ENCODE results near the gene PLOD3. TPM values are rescaled to one million over a fixed set of nuclear protein-coding genes. Genes with fewer than 3 reads are reported as not detected.
A peak's percentile ranks its signal among the peaks of the same experiment; 100 is the strongest.

Gene PLOD3
- total and polyA plus RNA-seq, 2 of the 8 experiments (the other 6 are each of a cell fraction or from before 2014, with no cell fraction given) = 28.4 to 47.2 TPM

- WGBS, 2 experiments (ENCODE audit: extremely low coverage in 1 of 2, insufficient coverage in 1 of 2, insufficient read length in 1 of 2, insufficient replicate concordance in 2 of 2, low coverage in 1 of 2, low lambda C conversion rate in 2 of 2, missing lambda C conversion rate in 1 of 2) = 3% methylated on average over 45 of the region's 45 CpGs; no CpG with 5 or more reads in 1 of the 2 experiments
- H2AFZ ChIP-seq (ENCODE audit: low read length) = peak within 1 kb of the TSS; percentile 63; the same call in 1 of the 2 replicates
- TF ChIP-seq RBBP5 (IDR thresholded peaks at IDR 0.05; ENCODE audit: borderline replicate concordance, low read depth, low read length) = 0 out of 2 replicates have a peak, but pooled peaks have one; percentile 8
- peak; percentile 72 for TF ChIP-seq ASH2L (IDR thresholded peaks at IDR 0.05; ENCODE audit: low read length)
- peak; percentile 36 for TF ChIP-seq CREB1 (IDR thresholded peaks at IDR 0.05)
- no peak for TF ChIP-seq RFX5 (IDR thresholded peaks at IDR 0.05; ENCODE audit: borderline replicate concordance, low read depth, low read length)
- TF ChIP-seq TCF12 (IDR thresholded peaks at IDR 0.05; ENCODE audit: low read depth, low read length) = 0 out of 2 replicates have a peak, but pooled peaks have one; percentile 51
- TF ChIP-seq TBP (IDR thresholded peaks at IDR 0.05; ENCODE audit: low read depth, low read length) = peak; percentile 17; the same call in 1 of the 2 replicates
- TF ChIP-seq HDAC2 (IDR thresholded peaks at IDR 0.05; ENCODE audit: borderline replicate concordance in 1 of 2, low read depth in 2 of 2, low read length in 2 of 2) = peak in 1 of 2 experiments; percentile 98; a peak in 2 of 4 replicates
- TF ChIP-seq KDM4A (IDR thresholded peaks at IDR 0.05; ENCODE audit: low read depth, low read length, severe bottlenecking) = peak; percentile 69
- TF ChIP-seq GABPA (IDR thresholded peaks at IDR 0.05; ENCODE audit: borderline replicate concordance, insufficient read depth, low read length) = peak; percentile 88
Measured at GRCh38 chr7:101244375-101245146, 27.2 kb upstream of the PLOD3 start, which contains the start of gene FIS1. FIS1 (minus strand) TSS chr7:101245081; CDS start chr7:101245004, 77 bp downstream.

More at GRCh38 chr7:101244375-101245146, 27.2 kb upstream of the PLOD3 start, which contains the start of gene FIS1:
- Histone ChIP-seq H3K4me3 (ENCODE audit: extremely low read depth in 1 of 4, insufficient read depth in 2 of 4, low read depth in 3 of 4, low read length in 4 of 4) (peak within 1 kb of the TSS; percentile 80 to 99 (median 98)), H3K14ac (ENCODE audit: insufficient read length) (no peak within 1 kb of the TSS), H3K18ac (ENCODE audit: extremely low read depth, low read length) (peak within 1 kb of the TSS; percentile 99), H3K79me2 (ENCODE audit: control insufficient read depth in 1 of 2, insufficient read depth in 2 of 2, low read length in 2 of 2) (peaks cover 0 to 39% of the 10 kb centered on the region in 2 experiments; a peak in 1 of 4 replicates), H3K27ac (ENCODE audit: low read depth, low read length) (peak within 1 kb of the TSS; percentile 61; the same call in 1 of the 2 replicates), H2BK15ac (ENCODE audit: low read length) (0 out of 2 replicates have a peak within 1 kb of the TSS, but pooled peaks have one; percentile 95), H3K4ac (replicated peaks; ENCODE audit: insufficient read length, low read depth, low read length) (peak within 1 kb of the TSS; percentile 40), H3K9me3 (ENCODE audit: insufficient read depth in 2 of 2, low read depth in 1 of 2, low read length in 1 of 2) (no peaks in the 10 kb centered on the region), H3K27me3 (replicated peaks in 1 of 4; ENCODE audit: control insufficient read depth in 3 of 4, extremely low read depth in 1 of 4, insufficient read depth in 3 of 4, low read length in 3 of 4) (no peaks in the 10 kb centered on the region), H3K9ac (replicated peaks in 1 of 4; ENCODE audit: extremely low read depth in 1 of 4, low read depth in 3 of 4, low read length in 3 of 4) (peak within 1 kb of the TSS in 3 of 4 experiments; percentile 57 to 63 (median 63); a peak in 6 of 7 replicates), H2BK120ac (replicated peaks; ENCODE audit: low read depth, low read length) (no peak within 1 kb of the TSS), H4K20me1 (replicated peaks in 1 of 2; ENCODE audit: control insufficient read depth in 1 of 2, insufficient read depth in 2 of 2, low read length in 2 of 2) (peaks cover 0 to 5% of the 10 kb centered on the region in 2 experiments), H3K4me1 (replicated peaks in 1 of 4; ENCODE audit: control insufficient read depth in 3 of 4, insufficient read depth in 4 of 4, low read length in 3 of 4) (peaks cover 0 to 6% (median 3%) of the 10 kb centered on the region in 4 experiments; a peak in 5 of 7 replicates), H3K79me1 (ENCODE audit: low read depth, low read length) (peaks cover 10% of the 10 kb centered on the region), H4K91ac (replicated peaks; ENCODE audit: insufficient read length, low read length) (peak within 1 kb of the TSS; percentile 31), H2BK5ac (ENCODE audit: low read depth, low read length) (peak within 1 kb of the TSS; percentile 97), H2BK12ac (ENCODE audit: low read depth, low read length) (peak within 1 kb of the TSS; percentile 44; the same call in 1 of the 2 replicates), H4K5ac (ENCODE audit: insufficient read length, low read depth, low read length) (peak within 1 kb of the TSS; percentile 97), H2BK20ac (ENCODE audit: low read length) (no peak within 1 kb of the TSS), H2AK5ac (ENCODE audit: low read depth, low read length) (no peak within 1 kb of the TSS; the same call in 1 of the 2 replicates), H4K8ac (ENCODE audit: extremely low read depth, insufficient read depth, low read length) (peak within 1 kb of the TSS; percentile 88), H3K56ac (replicated peaks; ENCODE audit: insufficient read length, low read depth, low read length) (peak within 1 kb of the TSS; percentile 52), H3K23me2 (ENCODE audit: low read depth, low read length) (peaks cover 9% of the 10 kb centered on the region), H3K23ac (ENCODE audit: insufficient read length) (no peak within 1 kb of the TSS), H3K4me2 (ENCODE audit: insufficient read depth in 1 of 2, low read depth in 2 of 2, low read length in 2 of 2) (peak within 1 kb of the TSS; percentile 65 to 99), H3K36me3 (ENCODE audit: control insufficient read depth in 2 of 4, insufficient read depth in 4 of 4, low read length in 3 of 4) (peaks cover 0 to 4% (median 0%) of the 10 kb centered on the region in 4 experiments; a peak in 2 of 8 replicates)
- POLR2A ChIA-PET (ENCODE audit: partially characterized antibody) = interaction anchor here (0.7 to 4.0 kb wide), 21 partner anchors 7 to 330 kb away, joined by 3 to 28 read pairs (median 4); partner anchors contain the start of genes AP1S1, CLDN15, PLOD3 and ZNHIT1
- CTCF ChIA-PET (ENCODE audit: partially characterized antibody) = interaction anchor here (0.7 to 8.2 kb wide), 40 partner anchors 8 to 350 kb away, joined by 3 to 79 read pairs (median 5); partner anchors contain the start of genes MOGAT3, PLOD3, TRIM56 and VGF
- FAIRE-seq = no peak
- peak; percentile 76 to 98 for DNase-seq (ENCODE audit: low read depth in 1 of 2, low spot score in 2 of 2)
